Panc1 (cell line): ENCODE data around the gene FKBP5. TPM values are rescaled to one million over a fixed set of nuclear protein-coding genes. Genes with fewer than 3 reads are reported as not detected.
"Not testable (repeated sequence)": the region's sequence is repeated elsewhere in the genome, so short reads cannot be mapped to it uniquely, and the experiment has no call there.

Source experiments
- ATAC-seq: fragments of 200-7000 bp; cut with Tn5 transposase; 2 replicates; pipeline ENCODE4 v1.9.1; 2020; ENCODE audit warnings: mild to moderate bottlenecking, moderate library complexity
- BruUV-seq: library from RNA; stranded (reverse); fragments of 400-500 nt; replicated peaks from 2 replicates; lab custom pipeline; 2021; lab: Mats Ljungman, UMichigan
- CTCF ChIA-PET: fragments of 300-600 bp; sonication (Branson Sonifier 250); formaldehyde crosslinking; loops from one replicate; lab custom pipeline; 2022; ENCODE audit warnings: antibody characterized with exemption; lab: Charles Lee
- POLR2A ChIA-PET: fragments of 300-600 bp; sonication (Branson Sonifier 250); formaldehyde crosslinking; loops from one replicate; lab custom pipeline; 2022; ENCODE audit warnings: antibody characterized with exemption; lab: Charles Lee
- DNase-seq: peaks from one replicate; pipeline ENCODE4 v3.0.0-alpha.2; 2010; ENCODE audit warnings: low read depth, low spot score
- H3K27ac ChIP-seq: 2 replicates; pipeline ENCODE4 v1.5.1; 2011; ENCODE audit warnings: mild to moderate bottlenecking, low read length, inconsistent platforms
- H3K27me3 ChIP-seq: fragments of 200-500 bp; sonication (Bioruptor generic); 2 replicates; pipeline ENCODE4 v1.6.0; 2014; ENCODE audit warnings: low read length, inconsistent platforms; ENCODE audit not compliant: control insufficient read depth, insufficient read depth
- H3K36me3 ChIP-seq: fragments of 200-500 bp; sonication (Bioruptor generic); 2 replicates; pipeline ENCODE4 v1.5.1; 2014; ENCODE audit warnings: inconsistent platforms, mild to moderate bottlenecking, low read length, moderate library complexity; ENCODE audit not compliant: control insufficient read depth, insufficient read depth
- H3K4me1 ChIP-seq: 2 replicates; pipeline ENCODE4 v1.5.1; 2011; ENCODE audit warnings: inconsistent platforms, mild to moderate bottlenecking, low read length, moderate library complexity; ENCODE audit not compliant: control insufficient read depth, insufficient read depth
- H3K4me3 ChIP-seq, 2 experiments: 2 replicates each; pipeline ENCODE4 v1.5.1; 2011 to 2012; ENCODE audit warnings: low read depth in 2 of 2, low read length in 2 of 2, mild to moderate bottlenecking in 2 of 2, inconsistent platforms in 1 of 2, moderate library complexity in 1 of 2
- H3K9me3 ChIP-seq: fragments of 200-500 bp; sonication (Bioruptor generic); 2 replicates; pipeline ENCODE4 v1.5.1; 2014; ENCODE audit warnings: low read depth, mild to moderate bottlenecking, inconsistent platforms, low read length, moderate library complexity; ENCODE audit not compliant: control insufficient read depth, insufficient read depth
- POLR2AphosphoS5 ChIP-seq: IDR thresholded peaks from 2 replicates; pipeline ENCODE4 v1.6.1; 2012; ENCODE audit warnings: mild to moderate bottlenecking, low read depth, low read length, moderate library complexity
- SIN3A ChIP-seq: IDR thresholded peaks from 2 replicates; pipeline ENCODE4 v1.6.1; 2012; ENCODE audit warnings: low read depth, mild to moderate bottlenecking, low read length, moderate library complexity, borderline replicate concordance; ENCODE audit not compliant: insufficient read depth
- TCF7L2 ChIP-seq: IDR thresholded peaks from 2 replicates; pipeline ENCODE4 v1.6.1; 2011; ENCODE audit warnings: mild to moderate bottlenecking, low read depth, low read length, inconsistent platforms
- in situ Hi-C: cut with HindIII; loops from 2 replicates; pipeline ENCODE4 v1.10.0; 2016; ENCODE audit warnings: low sequenced_read_pairs, low pct_unique_long_range_greater_than_20kb
- intact Hi-C: fragments of 100-400 bp; cut with micrococcal nuclease; formaldehyde crosslinking; loops from one replicate; pipeline ENCODE4 v1.10.0; 2022; ENCODE audit not compliant: unreplicated experiment
- total RNA-seq: library from RNA; stranded (reverse); gene quantifications from one replicate; pipeline ENCODE4 v1.2.1, GENCODE V29; 2021; ENCODE audit not compliant: unreplicated experiment
- TF ChIP-seq, protein P1 (sequence below): fragments of 450-650 bp; IDR thresholded peaks from 2 replicates; pipeline ENCODE4 v1.5.1; 2017; ENCODE audit warnings: mild to moderate bottlenecking
- TF ChIP-seq, protein P2 (sequence below), 2 experiments: IDR thresholded peaks; 2 replicates each; pipeline ENCODE4 v1.6.1; 2011 to 2012; ENCODE audit warnings: low read depth in 2 of 2, control low read depth in 1 of 2, low read length in 1 of 2, mild to moderate bottlenecking in 1 of 2, moderate library complexity in 1 of 2; ENCODE audit not compliant: insufficient read depth in 1 of 2

The FKBP5 gene
- total RNA-seq, 1 experiment from 2014 or later: 25.2 TPM

DNA sequence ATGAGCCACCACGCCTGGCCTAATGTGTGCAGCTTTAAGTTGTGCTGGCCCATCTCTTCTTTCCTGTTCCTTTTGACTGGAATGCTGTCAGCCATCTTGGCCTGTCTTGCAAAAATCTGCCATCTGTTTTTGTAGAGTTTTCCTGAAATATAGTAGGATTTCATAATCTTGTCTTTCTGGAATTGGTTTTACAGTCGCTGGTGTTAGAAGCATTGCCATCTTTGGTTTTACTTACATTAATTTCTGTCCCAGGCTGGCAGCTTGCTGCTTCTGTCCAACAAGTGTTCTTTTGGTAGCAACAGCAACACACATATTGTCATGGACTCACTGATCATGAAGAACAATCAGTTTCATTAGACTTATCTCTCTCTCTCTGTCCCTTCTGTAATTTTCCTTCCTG is 146.9 kb downstream of the FKBP5 start:
- BruUV-seq: no TSS peak
- intact Hi-C loops (no loop called here), in situ Hi-C loops (no loop called here)
- Histone ChIP-seq H3K27ac (no peak overlapping the region), H3K36me3 (no peaks in the 10 kb centered on the region), H3K9me3 (no peaks in the 10 kb centered on the region), H3K4me1 (no peaks in the 10 kb centered on the region), H3K27me3 (no peaks in the 10 kb centered on the region), H3K4me3 (no peak overlapping the region)
- TF ChIP-seq, protein P1, sequence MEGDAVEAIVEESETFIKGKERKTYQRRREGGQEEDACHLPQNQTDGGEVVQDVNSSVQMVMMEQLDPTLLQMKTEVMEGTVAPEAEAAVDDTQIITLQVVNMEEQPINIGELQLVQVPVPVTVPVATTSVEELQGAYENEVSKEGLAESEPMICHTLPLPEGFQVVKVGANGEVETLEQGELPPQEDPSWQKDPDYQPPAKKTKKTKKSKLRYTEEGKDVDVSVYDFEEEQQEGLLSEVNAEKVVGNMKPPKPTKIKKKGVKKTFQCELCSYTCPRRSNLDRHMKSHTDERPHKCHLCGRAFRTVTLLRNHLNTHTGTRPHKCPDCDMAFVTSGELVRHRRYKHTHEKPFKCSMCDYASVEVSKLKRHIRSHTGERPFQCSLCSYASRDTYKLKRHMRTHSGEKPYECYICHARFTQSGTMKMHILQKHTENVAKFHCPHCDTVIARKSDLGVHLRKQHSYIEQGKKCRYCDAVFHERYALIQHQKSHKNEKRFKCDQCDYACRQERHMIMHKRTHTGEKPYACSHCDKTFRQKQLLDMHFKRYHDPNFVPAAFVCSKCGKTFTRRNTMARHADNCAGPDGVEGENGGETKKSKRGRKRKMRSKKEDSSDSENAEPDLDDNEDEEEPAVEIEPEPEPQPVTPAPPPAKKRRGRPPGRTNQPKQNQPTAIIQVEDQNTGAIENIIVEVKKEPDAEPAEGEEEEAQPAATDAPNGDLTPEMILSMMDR: no peak
- ChIA-PET POLR2A (interaction anchor here (0.6 kb wide), 1 partner anchor 210 kb away, joined by 6 read pairs; no protein-coding TSS in a partner anchor), CTCF (interaction anchor here (0.6 kb wide), 1 partner anchor 195 kb away, joined by 4 read pairs; no protein-coding TSS in a partner anchor)
- ATAC-seq (no peak), DNase-seq (no peak)

DNA sequence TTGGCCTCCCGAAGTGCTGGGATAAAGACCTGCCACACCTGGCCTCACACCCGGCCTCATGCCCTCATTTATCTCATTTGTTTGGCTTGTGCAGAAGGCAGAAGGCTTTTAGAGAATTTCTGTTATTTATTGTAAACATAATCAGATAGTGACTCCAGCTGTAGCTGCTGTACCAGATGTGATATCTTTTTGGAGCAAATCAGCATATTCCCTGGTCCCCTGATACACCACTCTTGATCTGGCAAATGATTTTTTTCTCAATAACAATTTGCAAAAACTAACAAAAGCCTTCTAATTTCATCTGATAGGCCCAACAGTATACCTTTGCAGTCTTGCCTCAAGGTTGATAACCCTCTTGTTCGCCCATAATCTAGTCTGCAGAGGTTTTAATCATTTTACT is 149.5 kb downstream of the FKBP5 start:
- in situ Hi-C loops: no loop called here

DNA sequence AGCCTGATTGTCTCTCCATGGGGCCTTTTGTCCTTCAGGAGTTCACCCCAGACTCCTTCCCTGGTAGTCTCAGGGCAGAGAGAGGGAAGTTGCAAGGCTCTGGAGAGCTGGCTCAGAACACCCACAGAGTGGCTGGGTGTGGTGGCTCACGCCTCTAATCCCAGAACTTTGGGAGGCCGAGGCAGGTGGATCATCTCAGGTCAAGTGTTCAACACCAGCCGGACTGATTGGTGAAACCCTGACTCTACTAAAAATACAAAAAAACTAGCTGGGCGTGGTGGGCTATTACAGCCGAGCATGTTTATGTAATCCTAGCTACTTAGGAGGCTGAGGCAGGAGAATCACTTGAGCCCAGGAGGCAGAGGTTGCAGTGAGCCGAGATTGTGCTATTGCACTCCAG is 152.9 kb downstream of the FKBP5 start:
- H3K4me1 ChIP-seq, H3K27me3 ChIP-seq, H3K27ac ChIP-seq, H3K9me3 ChIP-seq, in situ Hi-C loops, H3K4me3 ChIP-seq, ATAC-seq, intact Hi-C loops, BruUV-seq, DNase-seq, H3K36me3 ChIP-seq: not testable (repeated sequence)
- ChIA-PET POLR2A (interaction anchor here (0.6 kb wide), 1 partner anchor 56 kb away, joined by 7 read pairs; no protein-coding TSS in a partner anchor), CTCF (interaction anchor here (0.8 kb wide), 1 partner anchor 17 kb away, joined by 3 read pairs; no protein-coding TSS in a partner anchor)

More for the DNA sequence above, 149.5 kb downstream of the FKBP5 start:
- no peaks in the 10 kb centered on the region for H3K27me3 ChIP-seq
- no peak overlapping the region for H3K4me3 ChIP-seq
- POLR2A ChIA-PET: no interaction called here
- ATAC-seq (no peak), DNase-seq (no peak)
- CTCF ChIA-PET: no interaction called here
- intact Hi-C loops: no loop called here
- H3K27ac ChIP-seq: no peak overlapping the region
- no peaks in the 10 kb centered on the region for H3K9me3 ChIP-seq
- BruUV-seq: no TSS peak
- H3K4me1 ChIP-seq: no peaks in the 10 kb centered on the region
- TF ChIP-seq SIN3A (no peak), TCF7L2 (no peak), POLR2AphosphoS5 (no peak)
- TF ChIP-seq, protein P2, sequence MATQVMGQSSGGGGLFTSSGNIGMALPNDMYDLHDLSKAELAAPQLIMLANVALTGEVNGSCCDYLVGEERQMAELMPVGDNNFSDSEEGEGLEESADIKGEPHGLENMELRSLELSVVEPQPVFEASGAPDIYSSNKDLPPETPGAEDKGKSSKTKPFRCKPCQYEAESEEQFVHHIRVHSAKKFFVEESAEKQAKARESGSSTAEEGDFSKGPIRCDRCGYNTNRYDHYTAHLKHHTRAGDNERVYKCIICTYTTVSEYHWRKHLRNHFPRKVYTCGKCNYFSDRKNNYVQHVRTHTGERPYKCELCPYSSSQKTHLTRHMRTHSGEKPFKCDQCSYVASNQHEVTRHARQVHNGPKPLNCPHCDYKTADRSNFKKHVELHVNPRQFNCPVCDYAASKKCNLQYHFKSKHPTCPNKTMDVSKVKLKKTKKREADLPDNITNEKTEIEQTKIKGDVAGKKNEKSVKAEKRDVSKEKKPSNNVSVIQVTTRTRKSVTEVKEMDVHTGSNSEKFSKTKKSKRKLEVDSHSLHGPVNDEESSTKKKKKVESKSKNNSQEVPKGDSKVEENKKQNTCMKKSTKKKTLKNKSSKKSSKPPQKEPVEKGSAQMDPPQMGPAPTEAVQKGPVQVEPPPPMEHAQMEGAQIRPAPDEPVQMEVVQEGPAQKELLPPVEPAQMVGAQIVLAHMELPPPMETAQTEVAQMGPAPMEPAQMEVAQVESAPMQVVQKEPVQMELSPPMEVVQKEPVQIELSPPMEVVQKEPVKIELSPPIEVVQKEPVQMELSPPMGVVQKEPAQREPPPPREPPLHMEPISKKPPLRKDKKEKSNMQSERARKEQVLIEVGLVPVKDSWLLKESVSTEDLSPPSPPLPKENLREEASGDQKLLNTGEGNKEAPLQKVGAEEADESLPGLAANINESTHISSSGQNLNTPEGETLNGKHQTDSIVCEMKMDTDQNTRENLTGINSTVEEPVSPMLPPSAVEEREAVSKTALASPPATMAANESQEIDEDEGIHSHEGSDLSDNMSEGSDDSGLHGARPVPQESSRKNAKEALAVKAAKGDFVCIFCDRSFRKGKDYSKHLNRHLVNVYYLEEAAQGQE (IDR thresholded peaks at IDR 0.05; ENCODE audit: insufficient read depth in 1 of 2, low read depth in 2 of 2, low read length in 1 of 2): no peak
- TF ChIP-seq, protein P1: no peak
- no peaks in the 10 kb centered on the region for H3K36me3 ChIP-seq
